HG03432 (cell line): ENCODE data around the gene NECTIN1.

Source experiments
- ATAC-seq: cut with Tn5 transposase; IDR thresholded peaks from one replicate; pipeline ENCODE4 v1.9.1; 2021; ENCODE audit warnings: mild to moderate bottlenecking, moderate library complexity; ENCODE audit not compliant: unreplicated experiment

Gene NECTIN1

GRCh38 chr11:119755356-119756071 lies 26.5 kb upstream of the NECTIN1 start:
- no peak for ATAC-seq

- no peak for ATAC-seq
Measured at GRCh38 chr11:119754656-119755355, 25.8 kb upstream of the NECTIN1 start.

DNA sequence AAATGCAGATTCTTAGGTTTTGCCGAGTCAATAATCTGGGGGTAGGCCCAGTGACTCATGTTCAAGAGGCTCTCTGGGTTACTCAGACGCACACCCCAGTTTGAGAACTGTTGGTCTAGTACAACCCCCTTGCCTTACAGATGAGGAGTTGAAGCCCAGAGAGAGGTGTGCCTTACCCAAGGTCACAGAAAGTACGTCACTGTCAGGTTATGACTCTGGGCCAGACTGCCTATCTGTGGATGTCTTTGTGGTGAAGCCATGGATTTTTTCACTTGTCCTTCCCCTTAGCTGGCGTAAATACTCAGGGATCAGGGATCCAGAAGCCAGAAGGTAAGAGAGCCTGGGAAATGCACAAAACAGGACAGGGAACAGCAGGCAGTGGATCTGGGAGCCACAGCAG lies 25.2 kb upstream of the NECTIN1 start:
- no peak for ATAC-seq

GRCh38 chr11:119752946-119753345 lies 23.9 kb upstream of the NECTIN1 start:
- ATAC-seq, result no peak

DNA sequence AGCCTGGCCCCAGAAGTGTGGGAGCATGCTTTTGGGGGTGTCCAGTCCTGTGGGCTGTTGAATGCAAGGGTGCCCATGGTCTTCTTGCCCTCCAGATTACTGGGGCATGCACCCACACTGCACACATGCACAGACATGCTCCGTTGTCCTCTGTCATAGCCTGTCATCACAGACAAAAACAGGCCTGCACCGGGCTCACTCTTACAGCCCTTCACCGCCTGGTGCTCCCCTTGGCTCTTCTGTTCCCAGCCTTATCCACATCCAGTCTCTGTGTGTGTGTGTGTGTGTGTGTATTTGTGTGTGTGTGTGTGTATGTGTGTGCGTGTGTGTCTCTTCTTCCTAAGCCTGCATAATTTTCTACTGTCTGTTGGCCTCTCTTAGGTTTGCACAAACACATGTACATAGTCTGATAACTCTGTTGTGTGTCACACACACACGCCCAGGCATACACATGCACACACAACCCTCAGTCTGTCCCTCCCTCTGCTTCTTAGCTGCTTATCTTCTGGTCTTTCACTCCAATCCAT lies 23.4 kb upstream of the NECTIN1 start:
- peak; percentile 33 for ATAC-seq

DNA sequence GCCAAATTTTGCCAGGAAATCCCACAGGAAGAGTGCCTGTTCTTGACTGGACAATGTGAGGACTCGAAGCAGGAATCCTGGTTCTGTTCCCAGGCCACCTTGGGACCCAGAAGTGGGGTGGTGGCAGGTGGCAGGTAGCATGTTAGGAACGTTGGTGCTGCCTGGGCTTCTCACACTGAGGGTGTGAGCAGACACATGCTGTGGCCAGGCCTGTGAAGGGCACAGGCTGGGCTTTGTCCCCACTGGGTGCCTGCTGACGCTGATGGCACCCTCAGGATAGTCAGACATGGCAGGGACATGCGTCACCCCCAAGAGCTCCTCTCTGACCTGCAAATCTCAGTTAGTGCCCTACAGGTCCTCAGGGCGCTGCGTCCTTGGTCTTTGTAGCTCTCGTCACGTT lies 21.1 kb upstream of the NECTIN1 start:
- ATAC-seq, result no peak

DNA sequence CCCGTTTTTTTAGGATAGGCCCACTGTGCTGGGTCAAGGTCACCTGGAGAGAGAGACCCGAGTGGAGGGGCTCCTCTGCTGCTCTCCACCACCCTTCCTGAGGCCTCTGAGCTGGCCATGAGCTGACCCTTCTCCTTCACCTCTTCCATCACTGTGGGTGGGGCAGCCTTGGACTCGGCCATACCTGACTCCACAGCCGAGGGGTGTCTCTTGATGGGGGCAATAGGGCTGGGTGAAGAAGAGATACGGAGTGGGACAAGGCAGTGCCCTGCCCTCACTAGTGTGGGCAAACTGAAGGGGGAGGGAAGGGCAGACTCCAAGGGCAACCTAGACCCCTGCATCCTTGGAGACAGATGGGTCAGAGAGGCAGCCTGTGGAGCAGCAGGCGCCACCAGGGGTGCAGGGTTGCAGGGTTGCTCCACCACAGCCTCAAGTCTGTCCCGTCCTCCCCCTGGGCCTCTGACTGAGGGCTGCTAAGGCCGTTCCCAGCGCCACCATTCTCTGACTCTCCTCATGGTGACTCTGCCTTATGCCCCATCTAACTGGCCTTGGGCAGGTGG lies 20.1 kb upstream of the NECTIN1 start:
- no peak for ATAC-seq

DNA sequence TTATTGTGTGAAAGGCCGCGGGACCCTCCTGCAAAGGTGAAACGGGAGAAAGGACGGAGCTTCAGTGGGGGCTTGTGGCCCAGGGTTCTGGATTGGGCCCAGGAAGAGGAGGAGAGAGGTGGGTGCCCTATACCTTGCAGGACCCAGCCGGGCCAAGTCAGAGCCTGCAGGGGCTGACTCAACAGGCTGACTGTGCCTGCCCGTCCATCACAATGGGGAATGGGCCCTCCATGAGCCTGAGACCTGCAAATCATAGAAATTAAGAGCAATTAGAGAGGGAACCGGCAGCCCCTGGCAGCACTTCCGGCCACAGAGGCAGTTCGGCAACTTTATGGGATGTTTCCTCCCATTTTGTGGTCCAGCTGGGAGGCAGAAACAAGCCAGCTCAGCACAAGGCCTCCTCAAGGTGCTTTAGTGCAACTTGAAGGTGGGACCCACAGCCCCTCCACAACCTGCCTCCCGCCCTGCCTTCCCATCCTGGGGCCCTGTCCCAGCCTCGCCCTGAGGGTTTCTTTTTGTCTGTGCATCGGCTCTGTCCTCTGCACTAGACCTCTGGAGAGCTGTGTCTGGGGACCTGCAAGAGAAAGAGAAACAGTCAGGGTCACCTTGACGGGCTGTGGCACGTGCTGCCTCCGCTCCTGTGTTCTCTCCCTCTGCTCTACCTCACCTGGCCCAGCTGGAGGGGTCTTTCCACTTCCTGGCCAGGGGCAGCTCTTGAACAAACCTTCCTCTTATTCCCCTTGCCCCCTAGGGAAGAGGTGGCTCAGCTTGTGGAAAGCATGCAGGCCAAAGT lies 19.1 kb upstream of the NECTIN1 start:
- ATAC-seq, result no peak

- ATAC-seq, result no peak
Measured at GRCh38 chr11:119745776-119746535, 17.0 kb upstream of the NECTIN1 start.

- no peak for ATAC-seq
Measured at GRCh38 chr11:119745112-119745511, 16.1 kb upstream of the NECTIN1 start.

- no peak for ATAC-seq
Measured at GRCh38 chr11:119744577-119744976, 15.6 kb upstream of the NECTIN1 start.

- ATAC-seq, result no peak
Measured at GRCh38 chr11:119743006-119743405, 14.0 kb upstream of the NECTIN1 start.

- no peak for ATAC-seq
Measured at GRCh38 chr11:119742263-119742861, 13.4 kb upstream of the NECTIN1 start.

GRCh38 chr11:119741369-119742262 lies 12.6 kb upstream of the NECTIN1 start:
- peak; percentile 62 for ATAC-seq

DNA sequence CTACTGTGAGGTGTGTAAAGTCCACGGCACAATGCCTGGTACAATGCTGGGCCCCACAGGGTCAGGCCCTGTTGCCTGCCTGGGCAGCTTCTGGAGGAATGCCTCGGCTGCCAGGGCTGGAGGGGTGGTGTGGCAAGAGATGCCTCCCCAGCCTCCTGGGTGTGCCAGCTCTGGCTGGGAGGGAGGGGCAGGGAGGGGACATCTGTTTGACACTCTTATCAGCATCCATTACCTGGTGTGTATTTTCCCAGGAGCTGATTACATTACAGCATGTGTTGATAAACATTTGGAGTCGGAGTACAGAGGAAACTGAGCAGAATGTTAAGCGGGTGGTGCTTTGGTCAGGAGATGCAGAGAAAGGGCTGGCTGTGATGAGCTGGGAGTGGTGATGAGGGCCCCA lies 11.0 kb upstream of the NECTIN1 start:
- ATAC-seq, result no peak

DNA sequence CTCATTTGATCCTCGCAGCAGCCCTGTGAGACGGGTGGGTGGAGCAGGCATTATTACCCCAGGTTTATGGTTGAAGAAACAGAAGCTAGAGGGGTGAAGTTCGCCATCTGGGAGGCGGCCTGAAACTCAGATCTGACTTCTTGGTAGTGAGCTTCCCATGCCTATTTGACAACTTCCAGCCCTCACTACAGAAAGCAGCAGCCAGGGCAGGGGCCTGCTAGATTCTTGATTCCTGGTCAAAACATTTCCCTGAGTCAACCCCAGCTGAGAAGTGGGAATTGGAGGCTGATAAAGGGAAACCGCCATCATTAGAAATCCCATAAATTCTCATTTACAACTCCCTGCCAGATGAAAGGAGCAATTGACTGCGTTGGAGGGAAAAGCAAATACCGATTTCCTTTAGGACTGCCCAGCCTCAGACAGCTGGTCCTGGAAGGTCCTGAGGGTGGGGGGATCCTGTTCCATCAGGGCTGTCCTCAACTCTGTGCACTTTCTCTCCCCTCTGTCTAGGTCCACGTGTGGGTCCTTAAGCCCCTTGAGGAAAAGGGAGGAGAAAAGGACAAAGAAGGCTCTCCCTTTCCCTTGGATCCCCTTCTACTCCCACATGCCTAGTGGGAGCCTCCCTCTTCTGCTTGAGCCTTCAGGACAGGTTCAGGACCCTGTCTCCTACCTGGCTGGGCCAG lies 10.2 kb upstream of the NECTIN1 start:
- ATAC-seq, result no peak

- no peak for ATAC-seq
Measured at GRCh38 chr11:119738059-119738439, 9.0 kb upstream of the NECTIN1 start.

DNA sequence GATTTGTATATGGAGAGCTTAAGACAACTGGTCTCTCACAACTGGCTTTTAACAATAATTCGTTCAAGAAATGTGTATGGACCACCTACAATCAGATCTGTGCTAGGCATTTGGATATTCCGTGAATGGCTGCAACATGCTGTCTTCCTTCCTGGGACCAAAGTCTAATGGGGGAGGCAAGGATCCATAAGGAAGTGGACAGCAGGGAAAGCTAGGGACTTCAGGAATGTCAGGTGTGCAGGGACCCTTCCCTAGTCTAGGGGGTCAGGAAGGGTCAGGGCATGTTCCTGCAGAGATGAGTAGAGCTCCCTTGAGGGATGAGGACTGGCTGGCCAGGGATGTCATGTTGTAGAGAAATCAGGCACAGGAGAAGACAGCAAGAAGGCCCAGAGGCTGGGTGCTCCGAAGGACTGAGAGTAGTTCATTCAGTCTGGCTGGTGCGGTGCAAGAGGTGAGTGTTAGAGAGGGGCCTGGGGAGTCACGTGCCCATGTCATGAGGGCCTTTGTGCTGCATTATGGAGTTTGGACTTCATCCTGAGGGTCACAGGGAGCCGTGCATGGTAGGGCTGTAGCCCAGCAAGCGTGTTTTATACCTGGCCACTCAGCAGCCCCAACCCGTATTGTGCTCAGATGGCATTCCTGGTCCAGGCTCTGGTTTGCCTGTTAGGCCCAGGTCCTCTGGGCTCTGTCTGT lies 8.5 kb upstream of the NECTIN1 start:
- no peak for ATAC-seq
